HG03159 (cell line): ENCODE measurements around the gene PTH1R.

ENCODE experiments used
- ATAC-seq: cut with Tn5 transposase; IDR thresholded peaks from one replicate; pipeline ENCODE4 v1.9.1; 2021; ENCODE audit warnings: mild to moderate bottlenecking, moderate library complexity; ENCODE audit not compliant: unreplicated experiment

The PTH1R gene

DNA sequence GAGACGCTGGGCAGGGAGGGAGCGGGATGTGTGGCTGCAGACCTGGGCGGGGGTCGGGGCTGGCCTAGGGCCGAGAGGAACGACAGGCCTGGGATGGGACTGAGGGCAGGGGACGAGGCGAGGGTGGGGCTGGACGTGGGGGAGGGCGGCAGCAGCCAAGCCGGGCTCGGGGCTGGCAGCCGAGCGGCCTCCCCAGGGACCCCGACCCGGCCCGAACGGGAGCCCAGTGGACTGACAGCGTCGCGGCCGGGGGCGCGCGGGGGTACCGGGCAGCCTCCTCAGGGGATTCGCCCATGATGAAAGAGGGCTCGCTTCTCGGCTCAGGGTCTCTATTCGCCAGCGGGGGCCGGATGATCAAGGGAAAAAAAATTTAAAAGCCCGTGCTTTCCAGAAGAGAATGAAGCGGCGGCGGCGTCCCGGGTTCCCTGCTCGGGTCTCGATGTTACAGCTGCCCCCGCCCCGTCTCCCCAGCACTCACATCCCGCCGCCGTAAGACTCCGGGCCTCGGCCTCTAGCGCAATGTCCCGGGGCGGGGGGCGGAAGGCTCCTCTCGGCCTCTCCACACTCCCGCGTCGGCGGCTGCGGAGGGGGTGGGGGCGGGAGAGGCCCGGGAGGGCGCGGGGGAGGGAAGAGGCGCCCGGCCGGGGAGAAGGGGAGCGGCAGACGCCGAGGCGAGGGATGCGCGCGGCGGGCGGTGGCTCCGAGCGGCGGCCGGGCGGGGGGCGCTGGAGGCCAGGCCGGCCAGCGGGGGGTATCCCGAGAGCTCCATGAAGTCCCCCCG, 4.3 kb downstream of the PTH1R start:
- no peak for ATAC-seq

- no peak for ATAC-seq
Observed at GRCh38 chr3:46882377-46883053, 5.0 kb downstream of the PTH1R start.

- no peak for ATAC-seq
Observed at GRCh38 chr3:46883054-46883829, 5.7 kb downstream of the PTH1R start.

DNA sequence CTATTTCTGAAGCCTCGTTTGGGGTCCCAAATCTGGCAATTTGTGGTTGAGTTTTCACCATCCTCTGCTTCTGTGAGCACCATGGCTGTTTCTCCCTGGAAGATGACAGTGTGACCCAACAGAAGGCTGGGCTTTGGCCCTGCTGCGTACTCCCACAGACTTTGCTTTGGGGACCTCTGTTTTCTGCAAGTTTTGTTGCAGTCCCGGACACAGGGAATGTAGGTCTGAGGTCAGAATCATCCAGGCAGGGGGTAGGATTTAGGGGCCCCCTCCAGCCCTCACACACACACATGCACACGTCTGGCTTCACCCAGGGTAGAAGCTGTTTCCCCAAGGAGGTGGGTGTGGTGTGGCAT, 6.3 kb downstream of the PTH1R start:
- ATAC-seq, result no peak

GRCh38 chr3:46884427-46884826, 6.9 kb downstream of the PTH1R start:
- ATAC-seq, result no peak

DNA sequence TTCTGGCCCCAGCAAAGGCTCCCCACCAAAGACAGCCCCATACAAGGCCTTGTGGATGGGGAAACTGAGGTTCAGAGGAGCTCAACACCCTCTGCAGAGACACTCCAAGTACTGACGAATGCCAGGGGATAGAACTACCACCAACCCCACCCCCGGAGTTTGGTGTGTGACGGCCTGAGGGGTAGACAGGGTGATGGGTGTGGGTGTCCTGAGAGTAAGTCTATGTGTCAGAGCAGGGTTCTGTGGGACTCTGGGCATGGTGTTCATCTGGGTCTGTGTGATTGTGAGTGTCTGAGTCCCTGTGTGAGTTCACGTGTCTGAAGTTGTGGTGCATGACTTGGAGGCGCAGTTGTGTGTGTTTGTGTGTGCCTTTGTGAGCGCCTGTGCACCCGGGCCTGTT, 7.4 kb downstream of the PTH1R start:
- no peak for ATAC-seq

GRCh38 chr3:46885612-46886011, 8.1 kb downstream of the PTH1R start:
- no peak for ATAC-seq

DNA sequence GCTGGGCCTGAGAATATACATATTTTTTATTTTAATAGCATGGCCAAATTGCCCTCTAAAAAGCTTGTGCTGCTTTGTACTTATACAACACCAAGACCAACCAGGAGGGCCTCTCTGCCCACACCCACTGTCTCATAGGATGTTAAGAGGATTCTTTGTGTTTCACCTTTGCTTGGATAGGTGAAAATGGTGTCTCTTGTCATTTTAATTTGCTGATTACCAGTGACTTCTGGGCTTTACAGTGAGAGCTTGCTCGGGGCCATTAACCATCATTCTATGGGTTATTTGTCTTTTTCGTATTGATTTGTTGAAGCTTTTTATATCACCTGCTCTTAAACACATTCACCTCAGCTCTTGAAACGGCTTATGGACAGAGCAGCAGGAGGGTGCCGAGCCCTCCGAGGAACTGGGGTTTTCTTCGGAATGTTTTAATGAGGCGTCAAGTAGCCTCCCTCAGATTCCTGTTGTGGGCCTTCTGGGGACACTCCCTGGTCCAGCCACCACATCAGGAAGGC, 10.5 kb downstream of the PTH1R start:
- no peak for ATAC-seq

GRCh38 chr3:46888705-46889104, 11.2 kb downstream of the PTH1R start:
- no peak for ATAC-seq

- no peak for ATAC-seq
Observed at GRCh38 chr3:46889381-46890110, 12.0 kb downstream of the PTH1R start.

- no peak for ATAC-seq
Observed at GRCh38 chr3:46890132-46890531, 12.6 kb downstream of the PTH1R start.

DNA sequence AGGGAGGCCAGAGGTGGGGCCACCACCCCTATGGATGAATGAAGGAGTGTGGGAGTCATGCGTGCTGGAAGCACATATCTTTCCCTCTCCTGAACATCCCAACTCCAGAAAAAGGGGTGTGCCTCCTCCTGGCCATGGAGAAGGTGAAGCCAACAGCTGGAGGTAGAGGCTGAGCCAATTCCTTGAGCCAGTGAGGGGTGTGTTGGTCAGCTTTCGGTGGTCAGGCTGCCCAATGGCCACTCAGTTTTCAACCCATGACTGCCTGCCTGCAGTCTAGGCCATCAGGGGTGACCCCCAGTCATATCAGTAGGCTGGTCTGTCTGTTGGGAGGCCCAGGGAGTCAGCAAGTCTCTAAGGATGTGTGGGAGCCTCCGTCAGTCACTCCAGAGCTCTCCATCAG, 13.6 kb downstream of the PTH1R start:
- ATAC-seq, result no peak

DNA sequence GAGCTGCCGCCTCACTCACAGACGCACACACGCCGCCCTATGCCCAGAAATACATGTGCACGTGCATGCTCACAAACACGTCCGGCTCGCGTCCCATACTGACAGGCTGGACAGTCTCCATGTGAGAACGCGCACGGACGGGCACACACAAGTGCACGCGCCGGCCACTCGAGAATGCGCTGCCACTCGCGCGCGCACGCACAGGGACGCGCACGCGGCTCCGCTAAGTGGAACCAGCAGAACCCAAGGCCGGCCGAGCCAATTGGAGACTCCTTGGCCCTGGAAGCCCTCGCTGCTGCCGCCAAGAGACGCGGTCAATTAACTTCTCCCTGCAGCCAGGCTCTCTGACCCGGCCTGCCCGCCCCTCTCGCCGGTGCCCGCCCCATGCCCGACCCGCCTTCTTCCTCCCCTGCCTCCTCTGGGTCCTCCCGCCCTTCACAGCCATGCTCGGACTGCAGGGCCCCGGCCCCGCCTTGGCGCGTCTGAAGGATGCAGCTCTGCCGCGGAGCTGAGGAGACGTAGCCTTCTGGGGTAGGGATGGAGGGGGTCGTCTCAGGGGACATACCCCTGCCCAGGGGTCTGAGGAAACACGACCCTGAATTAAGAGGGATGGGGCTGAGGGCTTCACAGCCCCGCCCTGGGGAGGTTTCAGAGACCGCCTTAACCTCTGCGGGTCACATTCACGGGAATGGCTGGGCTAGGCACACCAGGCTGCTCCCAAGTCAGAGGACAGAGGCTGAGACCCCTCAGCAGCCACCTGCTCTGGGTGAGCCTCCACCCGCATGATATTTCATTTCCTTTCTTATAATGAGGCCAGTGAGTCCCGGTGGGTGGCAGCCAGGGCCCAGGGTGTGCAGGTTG, 15.0 kb downstream of the PTH1R start:
- ATAC-seq, result no peak

DNA sequence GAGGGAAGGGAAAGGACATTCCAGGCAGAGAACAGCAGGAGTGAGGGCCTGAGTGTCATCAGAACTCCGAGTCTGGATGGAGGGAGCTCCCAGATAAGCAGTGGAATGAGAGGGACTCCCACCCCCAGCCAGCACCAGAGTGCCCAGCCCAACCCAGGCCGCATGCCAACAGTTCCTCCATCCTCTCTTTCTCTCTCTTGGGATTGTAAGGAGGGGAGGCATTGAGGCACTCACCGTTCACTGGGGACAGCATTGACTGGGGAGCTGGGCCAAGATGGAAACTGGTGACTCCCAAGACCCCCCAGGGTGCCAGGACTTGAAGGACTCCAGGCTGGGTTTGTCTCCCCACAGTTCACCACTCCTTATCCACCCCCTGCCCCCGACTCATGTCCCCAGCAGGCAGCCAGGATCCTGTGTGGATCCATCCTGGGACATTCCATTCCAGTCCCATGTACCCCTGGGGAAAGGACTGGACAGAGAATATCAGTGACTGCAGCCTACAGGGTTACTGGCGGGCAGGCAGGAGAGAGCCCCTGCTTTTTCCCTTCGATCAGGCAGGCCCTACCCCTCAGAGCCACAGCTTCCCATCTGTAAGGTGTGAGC, 15.7 kb downstream of the PTH1R start:
- ATAC-seq, result no peak

GRCh38 chr3:46893763-46894162, 16.2 kb downstream of the PTH1R start:
- ATAC-seq, result no peak

- no peak for ATAC-seq
Observed at GRCh38 chr3:46894256-46894655, 16.7 kb downstream of the PTH1R start.

- no peak for ATAC-seq
Observed at GRCh38 chr3:46895204-46895660, 17.7 kb downstream of the PTH1R start.

DNA sequence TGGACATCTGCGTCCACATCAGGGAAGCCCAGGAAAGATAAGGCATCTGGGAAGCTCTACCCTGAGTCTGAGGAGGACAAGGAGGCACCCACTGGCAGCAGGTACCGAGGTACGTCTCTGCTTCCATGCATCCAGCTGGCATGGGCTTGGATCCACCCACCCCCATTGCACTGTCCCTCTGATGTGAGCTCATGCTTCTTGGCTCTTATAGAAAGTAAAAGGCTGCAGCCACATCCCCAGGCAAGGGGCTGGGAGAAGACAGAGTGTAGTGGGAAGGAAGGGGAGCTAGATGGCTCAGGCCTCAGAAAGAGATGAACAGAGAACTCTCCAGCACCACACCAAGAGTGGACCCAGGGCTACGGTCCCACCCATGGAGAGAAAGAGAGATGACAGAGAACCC, 18.2 kb downstream of the PTH1R start:
- no peak for ATAC-seq

DNA sequence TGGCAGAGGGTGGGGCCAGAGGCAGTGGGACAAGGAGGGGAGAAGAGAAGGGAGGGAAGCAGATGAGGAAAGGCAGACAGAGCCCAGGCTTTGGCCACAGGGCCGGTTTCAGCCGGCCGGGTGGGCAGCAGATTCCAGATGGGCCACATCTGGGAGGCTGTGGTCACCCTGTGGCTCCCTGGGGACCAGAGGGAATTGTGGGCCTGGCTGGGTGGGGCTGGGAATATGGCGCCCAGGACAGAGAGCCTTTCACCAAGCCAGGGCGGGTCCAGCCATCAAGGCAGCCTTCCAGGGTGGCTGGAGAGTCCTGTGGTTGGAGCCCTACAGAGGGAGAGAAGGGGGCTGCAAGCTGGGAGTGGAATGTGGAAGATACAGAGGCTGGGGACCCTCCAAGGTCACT, 18.9 kb downstream of the PTH1R start:
- no peak for ATAC-seq

GRCh38 chr3:46897031-46897430, 19.5 kb downstream of the PTH1R start:
- ATAC-seq, result no peak
